Measurements from ENCODE around the gene PPBP.
"Not testable (repeated sequence)": the region's sequence is repeated elsewhere in the genome, so short reads cannot be mapped to it uniquely, and the experiment has no call there.

Gene PPBP

GRCh38 chr4:73984736-73985527, 3.1 kb downstream of the PPBP start:
- TF ChIP-seq CTCF (IDR thresholded peaks at IDR 0.05; ENCODE audit: insufficient read depth, low read length, poor library complexity, severe bottlenecking) (no peak), EZH2phosphoT487 (conservative IDR thresholded peaks at IDR 0.05; ENCODE audit: low read length) (no peak)
- Histone ChIP-seq H3K27ac (ENCODE audit: low read depth, low read length) (no peak overlapping the region), H4K20me1 (ENCODE audit: low read depth, low read length) (no peaks in the 10 kb centered on the region), H2AFZ (ENCODE audit: low read depth, low read length, severe bottlenecking) (no peak overlapping the region), H3K4me3 (ENCODE audit: insufficient read depth, low read length, poor library complexity, severe bottlenecking) (no peak overlapping the region), H3K9ac (ENCODE audit: low read length) (no peak overlapping the region), H3K36me3 (ENCODE audit: low read length) (no peaks in the 10 kb centered on the region), H3K9me3 (ENCODE audit: insufficient read depth, low read length) (no peaks in the 10 kb centered on the region), H3F3A (ENCODE audit: insufficient read depth) (no peaks in the 10 kb centered on the region), H3K27me3 (ENCODE audit: low read length) (no peaks in the 10 kb centered on the region), H3K79me2 (ENCODE audit: insufficient read depth, low read length) (no peaks in the 10 kb centered on the region), H3K9me2 (replicated peaks; ENCODE audit: insufficient read depth, low read length) (no peaks in the 10 kb centered on the region), H3K4me2 (ENCODE audit: low read depth, low read length, poor library complexity, severe bottlenecking) (no peak overlapping the region)

GRCh38 chr4:73981175-73981574, 6.8 kb downstream of the PPBP start:
- H3K9me3 ChIP-seq (ENCODE audit: insufficient read depth, low read length) = not testable (repeated sequence)

DNA sequence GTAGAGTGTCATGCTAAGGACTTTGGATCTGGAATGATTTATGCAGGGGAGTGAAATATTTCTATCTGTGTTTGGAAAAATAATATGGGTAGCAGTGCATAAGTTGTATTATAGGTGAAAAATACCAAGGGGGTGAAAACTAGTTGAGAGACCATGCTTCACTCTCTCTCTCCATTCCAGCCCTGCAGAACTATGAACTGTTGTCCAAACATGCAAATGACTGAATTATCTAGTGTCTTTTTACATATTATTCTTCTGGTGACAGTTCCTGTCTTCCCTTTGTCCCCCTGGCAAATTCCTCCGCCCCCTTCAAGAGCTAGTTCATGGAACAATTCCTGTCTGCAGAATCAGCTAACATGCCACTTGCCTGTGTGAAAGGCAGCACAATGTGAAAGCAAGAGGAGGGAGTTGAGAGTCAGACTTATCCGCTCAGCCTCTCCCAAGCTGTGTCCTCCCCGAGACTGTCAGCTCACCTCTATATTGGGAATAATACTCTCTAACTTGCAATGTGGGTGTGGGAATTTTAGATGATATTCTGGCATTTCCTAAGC, 8.5 kb downstream of the PPBP start:
- Histone ChIP-seq H3K36me3 (ENCODE audit: low read length) (no peaks in the 10 kb centered on the region), H3K9me3 (ENCODE audit: insufficient read depth, low read length) (no peaks in the 10 kb centered on the region), H4K20me1 (ENCODE audit: low read depth, low read length) (no peaks in the 10 kb centered on the region), H3K79me2 (ENCODE audit: insufficient read depth, low read length) (no peaks in the 10 kb centered on the region), H3K4me2 (ENCODE audit: low read depth, low read length, poor library complexity, severe bottlenecking) (no peak overlapping the region), H2AFZ (ENCODE audit: low read depth, low read length, severe bottlenecking) (no peak overlapping the region), H3K27me3 (ENCODE audit: low read length) (no peaks in the 10 kb centered on the region), H3K9ac (ENCODE audit: low read length) (no peak overlapping the region), H3F3A (ENCODE audit: insufficient read depth) (no peaks in the 10 kb centered on the region), H3K27ac (ENCODE audit: low read depth, low read length) (no peak overlapping the region), H3K4me3 (ENCODE audit: insufficient read depth, low read length, poor library complexity, severe bottlenecking) (no peak overlapping the region), H3K9me2 (replicated peaks; ENCODE audit: insufficient read depth, low read length) (no peaks in the 10 kb centered on the region)
- TF ChIP-seq CTCF (IDR thresholded peaks at IDR 0.05; ENCODE audit: insufficient read depth, low read length, poor library complexity, severe bottlenecking) (no peak), EZH2phosphoT487 (conservative IDR thresholded peaks at IDR 0.05; ENCODE audit: low read length) (no peak)

More at GRCh38 chr4:73981175-73981574, 6.8 kb downstream of the PPBP start:
- not testable (repeated sequence) for H3K9ac ChIP-seq (ENCODE audit: low read length); H3K27me3 ChIP-seq (ENCODE audit: low read length); H3K4me3 ChIP-seq (ENCODE audit: insufficient read depth, low read length, poor library complexity, severe bottlenecking); H3F3A ChIP-seq (ENCODE audit: insufficient read depth); H2AFZ ChIP-seq (ENCODE audit: low read depth, low read length, severe bottlenecking); H3K9me2 ChIP-seq (replicated peaks; ENCODE audit: insufficient read depth, low read length); H3K36me3 ChIP-seq (ENCODE audit: low read length); H3K79me2 ChIP-seq (ENCODE audit: insufficient read depth, low read length); H3K4me2 ChIP-seq (ENCODE audit: low read depth, low read length, poor library complexity, severe bottlenecking); H4K20me1 ChIP-seq (ENCODE audit: low read depth, low read length); H3K27ac ChIP-seq (ENCODE audit: low read depth, low read length)

GRCh38 chr4:73978886-73979285, 9.1 kb downstream of the PPBP start:
- no peaks in the 10 kb centered on the region for H3K27me3 ChIP-seq (ENCODE audit: low read length)
- no peak overlapping the region for H3K9ac ChIP-seq (ENCODE audit: low read length)
- H3K36me3 ChIP-seq (ENCODE audit: low read length) = no peaks in the 10 kb centered on the region
- H3K9me3 ChIP-seq (ENCODE audit: insufficient read depth, low read length) = no peaks in the 10 kb centered on the region
- H4K20me1 ChIP-seq (ENCODE audit: low read depth, low read length) = no peaks in the 10 kb centered on the region
- H3K9me2 ChIP-seq (replicated peaks; ENCODE audit: insufficient read depth, low read length) = no peaks in the 10 kb centered on the region
- no peak overlapping the region for H2AFZ ChIP-seq (ENCODE audit: low read depth, low read length, severe bottlenecking)
- H3K79me2 ChIP-seq (ENCODE audit: insufficient read depth, low read length) = no peaks in the 10 kb centered on the region
- no peak overlapping the region for H3K4me2 ChIP-seq (ENCODE audit: low read depth, low read length, poor library complexity, severe bottlenecking)
- no peak for TF ChIP-seq EZH2phosphoT487 (conservative IDR thresholded peaks at IDR 0.05; ENCODE audit: low read length)
- TF ChIP-seq CTCF (IDR thresholded peaks at IDR 0.05; ENCODE audit: insufficient read depth, low read length, poor library complexity, severe bottlenecking) = no peak
- no peak overlapping the region for H3K27ac ChIP-seq (ENCODE audit: low read depth, low read length)
- no peak overlapping the region for H3K4me3 ChIP-seq (ENCODE audit: insufficient read depth, low read length, poor library complexity, severe bottlenecking)
- H3F3A ChIP-seq (ENCODE audit: insufficient read depth) = no peaks in the 10 kb centered on the region
